Activated CD4-positive, CD25-positive, alpha-beta regulatory T cell treated with anti-CD3 and anti-CD28 coated beads, Interleukin-2, amount 50 U/mL, for 72 hours (primary cell): ENCODE results near the gene BLCAP.
"Not testable (repeated sequence)": the region's sequence is repeated elsewhere in the genome, so short reads cannot be mapped to it uniquely, and the experiment has no call there.

Source experiments
- DNase-seq: peaks from one replicate; pipeline ENCODE4 v3.0.0; 2021

The BLCAP gene

GRCh38 chr20:37477041-37477440 lies 50.6 kb downstream of the BLCAP start:
- no peak for DNase-seq

- no peak for DNase-seq
These were observed 52.4 kb downstream of the BLCAP start for GRCh38 chr20:37475252-37475651.

GRCh38 chr20:37474386-37474785 lies 53.3 kb downstream of the BLCAP start:
- no peak for DNase-seq

- DNase-seq: no peak
These were observed 54.3 kb downstream of the BLCAP start for GRCh38 chr20:37473249-37474000.

GRCh38 chr20:37472435-37472834 lies 55.2 kb downstream of the BLCAP start:
- DNase-seq: not testable (repeated sequence)

- DNase-seq: no peak
These were observed 55.9 kb downstream of the BLCAP start for GRCh38 chr20:37471741-37472235.

- not testable (repeated sequence) for DNase-seq
These were observed 57.5 kb downstream of the BLCAP start for GRCh38 chr20:37470190-37470589.

- DNase-seq: no peak
These were observed 58.1 kb downstream of the BLCAP start for GRCh38 chr20:37469531-37469930.

GRCh38 chr20:37468886-37469285 lies 58.8 kb downstream of the BLCAP start:
- DNase-seq: no peak
